ENCODE data around the gene WDR87.

WDR87 gene

GRCh38 chr19:37905946-37906868 lies at the start of gene WDR87 (continued):
- no peak for TF ChIP-seq ZNF645 (tag by site-specific recombination; IDR thresholded peaks at IDR 0.05)
- TF ChIP-seq ZNF354C (tag by site-specific recombination; IDR thresholded peaks at IDR 0.05; ENCODE audit: borderline replicate concordance, low read depth) = no peak
- TF ChIP-seq KLF1 (tag by site-specific recombination; IDR thresholded peaks at IDR 0.05) = no peak
- peak; percentile 63; the same call in 1 of the 2 replicates for TF ChIP-seq KLF17 (tag by site-specific recombination; IDR thresholded peaks at IDR 0.05)
- no peak for TF ChIP-seq SALL2 (tag by site-specific recombination; IDR thresholded peaks at IDR 0.05; ENCODE audit: borderline replicate concordance)
- TF ChIP-seq ZNF169 (tag by site-specific recombination; IDR thresholded peaks at IDR 0.05) = no peak
- TF ChIP-seq ZNF560 (tag by site-specific recombination; IDR thresholded peaks at IDR 0.05; ENCODE audit: borderline replicate concordance) = no peak
- no peak for TF ChIP-seq GLI4 (tag by site-specific recombination; IDR thresholded peaks at IDR 0.05)
- no peak; the same call in 1 of the 2 replicates for TF ChIP-seq ZNF639 (tag by site-specific recombination; IDR thresholded peaks at IDR 0.05)
- no peak for TF ChIP-seq ZNF416 (tag by site-specific recombination; IDR thresholded peaks at IDR 0.05)
- TF ChIP-seq ZNF433 (tag by site-specific recombination; IDR thresholded peaks at IDR 0.05; ENCODE audit: low read depth) = no peak
- TF ChIP-seq ZNF626 (tag by site-specific recombination; IDR thresholded peaks at IDR 0.05) = no peak
- no peak; the same call in 1 of the 2 replicates for TF ChIP-seq TRIM28 (IDR thresholded peaks at IDR 0.05; ENCODE audit: borderline replicate concordance, low read length)
- peak; percentile 32; the same call in 1 of the 2 replicates for TF ChIP-seq IKZF3 (tag by site-specific recombination; IDR thresholded peaks at IDR 0.05)
- TF ChIP-seq ZNF785 (tag by site-specific recombination; IDR thresholded peaks at IDR 0.05) = peak; percentile 25; the same call in 1 of the 2 replicates
- TF ChIP-seq BCL11B (tag by site-specific recombination; IDR thresholded peaks at IDR 0.05; ENCODE audit: low read depth) = 0 out of 2 replicates have a peak, but pooled peaks have one; percentile 51
- 0 out of 2 replicates have a peak, but pooled peaks have one; percentile 21 for TF ChIP-seq ZNF623 (tag by site-specific recombination; IDR thresholded peaks at IDR 0.05)
- TF ChIP-seq ZXDB (tag by site-specific recombination; IDR thresholded peaks at IDR 0.05) = peak; percentile 85
- TF ChIP-seq ZNF16 (tag by site-specific recombination; IDR thresholded peaks at IDR 0.05; ENCODE audit: low read depth) = no peak
- no peak for TF ChIP-seq ZNF654 (tag by site-specific recombination; IDR thresholded peaks at IDR 0.05; ENCODE audit: low read depth)
- 0 out of 2 replicates have a peak, but pooled peaks have one; percentile 13 for TF ChIP-seq ZNF792 (tag by site-specific recombination; IDR thresholded peaks at IDR 0.05)
- no peak for TF ChIP-seq ZNF341 (tag by site-specific recombination; IDR thresholded peaks at IDR 0.05; ENCODE audit: low read depth)
- TF ChIP-seq ZNF223 (tag by site-specific recombination; IDR thresholded peaks at IDR 0.05) = no peak
- no peak for TF ChIP-seq ZSCAN18 (tag by site-specific recombination; IDR thresholded peaks at IDR 0.05)
- no peak for TF ChIP-seq ZNF391 (tag by site-specific recombination; IDR thresholded peaks at IDR 0.05; ENCODE audit: borderline replicate concordance, low read depth)
- peak; percentile 98 for TF ChIP-seq GLIS1 (tag by site-specific recombination; IDR thresholded peaks at IDR 0.05)
- TF ChIP-seq SP3 (tag by site-specific recombination; IDR thresholded peaks at IDR 0.05) = no peak
- no peak for TF ChIP-seq ZNF202 (tag by site-specific recombination; IDR thresholded peaks at IDR 0.05; ENCODE audit: borderline replicate concordance)
- TF ChIP-seq ZNF561 (tag by site-specific recombination; IDR thresholded peaks at IDR 0.05; ENCODE audit: borderline replicate concordance) = peak; percentile 54; the same call in 1 of the 2 replicates
- TF ChIP-seq ZNF324 (tag by site-specific recombination; IDR thresholded peaks at IDR 0.05) = peak; percentile 96
- 0 out of 2 replicates have a peak, but pooled peaks have one; percentile 21 for TF ChIP-seq BCL6B (tag by site-specific recombination; IDR thresholded peaks at IDR 0.05)
- peak; percentile 50; the same call in 1 of the 2 replicates for TF ChIP-seq EGR2 (tag by site-specific recombination; IDR thresholded peaks at IDR 0.05; ENCODE audit: low read depth)
